8988T (cell line): ENCODE data around the gene SRGN.

ENCODE experiments used
- DNase-seq: peaks from one replicate; pipeline ENCODE4 v3.0.0; 2011

Gene SRGN

GRCh38 chr10:69061305-69062161, 26.4 kb upstream of the SRGN start:
- no peak for DNase-seq

- DNase-seq: no peak
These were observed 25.0 kb upstream of the SRGN start for GRCh38 chr10:69062901-69063300.

- no peak for DNase-seq
These were observed 23.1 kb upstream of the SRGN start for GRCh38 chr10:69064762-69065328.

- DNase-seq: no peak
These were observed 22.2 kb upstream of the SRGN start for GRCh38 chr10:69065406-69066361.

DNA sequence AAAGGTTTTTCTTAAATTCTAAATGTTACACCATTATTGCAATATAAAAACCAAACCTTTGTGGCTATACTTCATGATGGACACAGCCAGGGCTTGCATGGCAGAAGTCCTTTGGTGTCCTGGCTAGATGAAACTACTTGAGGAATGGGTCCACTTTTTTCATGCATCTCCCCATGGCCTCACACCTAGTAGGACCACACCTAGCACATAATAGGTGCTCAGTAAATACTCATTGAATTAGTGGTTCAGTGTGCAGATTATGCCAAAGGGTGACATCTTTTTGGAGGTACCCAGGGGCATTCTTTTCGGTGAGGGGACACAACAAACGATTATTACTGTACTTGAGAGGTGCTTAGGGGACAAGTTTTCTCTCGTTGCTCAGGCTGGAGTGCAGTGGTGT, 20.7 kb upstream of the SRGN start:
- no peak for DNase-seq

GRCh38 chr10:69068549-69068948, 19.4 kb upstream of the SRGN start:
- no peak for DNase-seq

GRCh38 chr10:69069090-69070042, 18.5 kb upstream of the SRGN start:
- no peak for DNase-seq

DNA sequence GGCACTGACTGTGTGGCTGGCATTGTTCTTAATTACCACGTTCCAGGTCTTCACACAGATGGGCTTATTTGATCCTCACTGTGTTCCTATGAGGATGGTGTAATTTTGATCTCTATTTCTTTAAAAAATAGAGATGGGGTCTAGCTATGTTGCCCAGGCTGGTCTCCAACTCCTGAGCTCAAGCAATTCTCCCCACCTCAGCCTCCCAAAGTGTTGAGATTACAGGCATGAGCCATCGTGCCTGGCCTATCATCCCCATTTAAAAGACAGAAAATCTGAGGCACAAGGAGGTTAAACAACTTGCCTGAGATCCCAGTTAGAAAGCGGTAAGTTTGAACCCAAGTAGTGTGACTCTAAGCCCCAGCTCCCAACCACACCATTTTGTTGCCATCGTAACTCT, 17.0 kb upstream of the SRGN start:
- DNase-seq: no peak

DNA sequence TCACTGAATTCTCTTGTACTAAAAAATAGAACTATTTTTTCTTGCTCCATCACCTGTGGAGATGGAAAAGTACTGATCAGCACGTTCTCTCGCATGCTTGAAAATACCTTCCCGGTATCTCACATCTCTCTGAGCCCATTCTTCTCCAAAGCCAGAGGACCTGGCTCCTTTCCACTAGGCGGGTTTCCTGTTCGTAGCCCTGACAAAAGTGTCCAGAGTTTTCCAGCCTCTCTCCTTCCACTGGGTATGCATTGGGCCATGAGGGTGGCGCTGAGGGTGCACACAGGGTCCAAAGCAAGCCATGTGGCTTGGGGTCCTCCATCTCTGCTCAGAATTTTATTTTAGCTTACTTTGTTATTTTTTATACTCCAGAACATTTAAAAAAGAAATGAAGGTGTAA, 16.3 kb upstream of the SRGN start:
- no peak for DNase-seq

DNA sequence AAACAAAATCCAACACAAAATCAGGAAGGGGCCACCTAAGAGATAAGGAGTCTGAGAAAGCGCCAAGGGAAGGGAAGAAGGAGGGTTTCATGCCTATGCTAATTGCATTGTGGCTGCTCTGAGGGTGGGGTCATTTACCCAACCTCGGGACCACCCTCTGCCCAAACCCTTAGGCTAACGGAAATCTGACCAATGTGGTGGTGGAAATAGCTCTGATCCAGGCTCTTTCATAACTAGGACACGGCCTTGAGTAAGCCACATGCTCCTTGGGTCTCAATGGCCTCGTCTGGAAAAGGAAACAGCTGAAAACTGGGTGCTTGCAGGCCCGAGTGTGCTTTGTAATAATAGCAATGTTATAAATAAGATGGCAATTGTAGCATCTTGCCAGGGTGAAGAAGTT, 14.9 kb upstream of the SRGN start:
- no peak for DNase-seq

- DNase-seq: no peak
These were observed 14.1 kb upstream of the SRGN start for GRCh38 chr10:69073736-69074364.

- DNase-seq: no peak
These were observed 13.4 kb upstream of the SRGN start for GRCh38 chr10:69074532-69074931.

- no peak for DNase-seq
These were observed 12.5 kb upstream of the SRGN start for GRCh38 chr10:69075431-69075830.

- DNase-seq: no peak
These were observed 9.6 kb upstream of the SRGN start for GRCh38 chr10:69078311-69078710.

- no peak for DNase-seq
These were observed 7.7 kb upstream of the SRGN start for GRCh38 chr10:69080226-69080625.

DNA sequence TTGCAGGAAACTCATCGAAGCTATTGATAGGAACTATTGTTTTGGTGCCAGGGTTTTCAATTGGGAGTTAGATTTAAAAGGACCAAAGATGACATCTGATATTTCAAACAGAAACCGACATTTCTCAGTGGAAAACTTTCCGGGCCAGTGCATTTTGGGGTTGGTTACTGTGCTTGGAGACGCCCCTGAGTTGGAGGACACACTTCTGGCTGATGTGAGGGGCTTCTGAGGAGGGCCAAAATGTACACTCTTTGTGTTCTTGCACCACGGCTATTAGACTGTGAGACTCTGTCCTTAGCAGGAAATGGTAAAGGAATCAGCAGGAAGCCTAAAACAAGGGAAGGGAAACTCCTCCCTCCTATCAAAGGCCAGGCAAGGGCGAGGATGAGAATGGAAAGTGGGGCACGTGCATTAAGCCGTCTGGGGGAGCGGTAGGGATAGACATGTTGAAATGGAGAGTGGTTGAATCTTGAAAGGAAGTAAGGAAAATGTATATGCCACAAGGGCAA, 1.8 kb upstream of the SRGN start:
- no peak for DNase-seq

DNA sequence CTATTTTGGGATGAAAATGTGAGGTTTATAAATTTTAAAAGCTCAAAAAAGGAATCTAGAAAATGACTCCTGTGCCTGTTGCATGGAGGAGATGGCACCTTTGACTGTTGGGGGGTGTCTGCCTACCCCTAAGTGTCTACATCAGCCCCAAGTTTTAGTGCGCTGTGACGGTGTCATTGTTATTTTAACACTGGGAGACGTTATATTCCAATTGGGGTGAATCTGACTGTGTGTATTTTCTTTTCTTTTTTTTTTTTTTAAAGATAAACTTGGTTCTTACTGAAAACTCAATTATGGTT, 517 bp downstream of the SRGN start:
- no peak for DNase-seq

GRCh38 chr10:69088801-69089501, 1.0 kb downstream of the SRGN start:
- DNase-seq: no peak

GRCh38 chr10:69089638-69090599, 2.0 kb downstream of the SRGN start:
- no peak for DNase-seq

DNA sequence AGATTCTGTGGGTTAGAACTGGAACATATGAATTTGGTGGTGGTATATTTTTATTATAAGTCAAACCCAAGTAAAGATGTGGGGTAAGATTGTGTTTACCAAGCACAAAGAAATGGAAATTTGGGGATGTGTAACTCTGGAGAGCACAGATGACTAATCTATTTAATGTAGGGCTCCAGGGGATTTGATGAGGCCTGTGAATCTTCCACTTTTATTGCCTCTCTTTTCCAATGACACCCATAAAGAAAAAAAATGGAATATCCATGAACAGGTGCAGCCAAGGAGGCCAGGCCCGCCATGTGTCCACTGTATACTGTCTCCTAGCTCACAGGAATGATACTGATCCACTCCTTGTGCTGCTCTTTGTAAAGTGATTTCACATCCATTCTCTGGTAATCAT, 2.8 kb downstream of the SRGN start:
- no peak for DNase-seq
